WERI-Rb-1 (cell line): ENCODE results near the gene OSR1.
"Not testable (repeated sequence)": the region's sequence is repeated elsewhere in the genome, so short reads cannot be mapped to it uniquely, and the experiment has no call there.

Experiments
- DNase-seq: peaks from one replicate; pipeline ENCODE4 v3.0.0-alpha.2; 2020
- H3K27ac ChIP-seq: fragments of 250-450 bp; sonication (Bioruptor Pico); 2 replicates; pipeline ENCODE4 v1.5.1; 2020; ENCODE audit warnings: mild to moderate bottlenecking, moderate library complexity
- H3K27me3 ChIP-seq: fragments of 250-450 bp; sonication (Bioruptor Pico); 2 replicates; pipeline ENCODE4 v1.5.1; 2021; ENCODE audit warnings: mild to moderate bottlenecking, low read depth, moderate library complexity; ENCODE audit not compliant: insufficient read depth, severe bottlenecking
- H3K36me3 ChIP-seq: fragments of 250-450 bp; sonication (Bioruptor Pico); 2 replicates; pipeline ENCODE4 v1.5.1; 2020; ENCODE audit warnings: mild to moderate bottlenecking, moderate library complexity
- H3K4me3 ChIP-seq: 2 replicates; pipeline ENCODE4 v1.5.1; 2011; ENCODE audit warnings: low read depth, mild to moderate bottlenecking, control low read depth, low read length
- H3K9me3 ChIP-seq: fragments of 250-450 bp; sonication (Bioruptor Pico); 2 replicates; pipeline ENCODE4 v1.5.1; 2021; ENCODE audit warnings: mild to moderate bottlenecking, moderate library complexity; ENCODE audit not compliant: severe bottlenecking
- CTCF ChIP-seq: IDR thresholded peaks from 2 replicates; pipeline ENCODE4 v1.5.1; 2011; ENCODE audit warnings: low read depth, mild to moderate bottlenecking, control low read depth, inconsistent platforms, low read length

Gene OSR1

GRCh38 chr2:19312949-19313348 lies 45.5 kb downstream of the OSR1 start:
- no peak overlapping the region for H3K4me3 ChIP-seq

GRCh38 chr2:19306065-19306464 lies 52.4 kb downstream of the OSR1 start:
- not testable (repeated sequence) for H3K9me3 ChIP-seq, DNase-seq, H3K36me3 ChIP-seq, H3K4me3 ChIP-seq, H3K27ac ChIP-seq
- H3K27me3 ChIP-seq, result peaks cover 35% of the 10 kb centered on the region

More at GRCh38 chr2:19312949-19313348, 45.5 kb downstream of the OSR1 start:
- Histone ChIP-seq H3K27me3 (peaks cover 46% of the 10 kb centered on the region), H3K36me3 (no peaks in the 10 kb centered on the region), H3K27ac (no peak overlapping the region), H3K9me3 (no peaks in the 10 kb centered on the region)
- DNase-seq, result peak; percentile 39
- peak; percentile 34; the same call in 1 of the 2 replicates for TF ChIP-seq CTCF

DNA sequence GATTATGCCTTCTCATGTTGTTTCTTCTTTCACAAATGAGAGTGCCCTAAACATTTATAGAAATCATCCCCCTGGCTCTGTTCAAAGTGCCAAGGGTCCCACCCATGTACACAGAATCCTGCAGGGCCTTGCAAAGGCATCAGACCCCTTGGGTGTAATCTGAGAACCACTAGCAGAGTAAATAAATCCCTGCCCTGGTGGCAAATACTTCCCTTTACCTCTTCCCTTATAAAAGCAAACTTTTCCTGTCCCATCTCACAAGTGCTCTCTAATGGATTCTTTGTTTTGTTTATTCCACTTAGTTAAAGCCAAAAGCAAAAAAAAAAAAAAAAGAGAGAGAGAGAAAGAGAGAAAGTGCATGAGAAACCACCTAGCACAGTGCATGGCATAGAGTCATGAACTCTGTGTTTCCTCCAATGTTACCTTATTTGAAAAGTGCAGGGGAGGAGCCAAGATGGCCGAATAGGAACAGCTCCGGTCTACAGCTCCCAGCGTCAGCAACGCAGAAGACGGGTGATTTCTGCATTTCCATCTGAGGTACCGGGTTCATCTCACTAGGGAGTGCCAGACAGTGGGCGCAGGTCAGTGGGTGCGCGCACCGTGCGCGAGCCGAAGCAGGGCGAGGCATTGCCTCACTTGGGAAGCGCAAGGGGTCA lies 52.9 kb downstream of the OSR1 start:
- H3K27ac ChIP-seq, H3K36me3 ChIP-seq, DNase-seq, H3K4me3 ChIP-seq, H3K9me3 ChIP-seq: not testable (repeated sequence)
- H3K27me3 ChIP-seq, result peaks cover 40% of the 10 kb centered on the region

GRCh38 chr2:19301706-19302105 lies 56.7 kb downstream of the OSR1 start:
- no peak overlapping the region for H3K27ac ChIP-seq
- no peaks in the 10 kb centered on the region for H3K36me3 ChIP-seq
- H3K27me3 ChIP-seq, result peaks cover 76% of the 10 kb centered on the region
- H3K9me3 ChIP-seq, result no peaks in the 10 kb centered on the region
- no peak for TF ChIP-seq CTCF
- DNase-seq, result no peak
- no peak overlapping the region for H3K4me3 ChIP-seq
